GM13977 (cell line): ENCODE results near the gene CCND2.

Experiments used
- DNase-seq: peaks from one replicate; pipeline ENCODE4 v3.0.0; 2012; ENCODE audit warnings: low spot score
- in situ Hi-C: fragments of 300-500 bp; cut with MboI; formaldehyde crosslinking; loops from one replicate; pipeline ENCODE4 v1.12.0; 2022; ENCODE audit warnings: low sequenced_read_pairs, low pct_unique_long_range_greater_than_20kb, mixed read lengths, inconsistent platforms; ENCODE audit not compliant: unreplicated experiment
- TF ChIP-seq, protein P1 (sequence below): IDR thresholded peaks from 2 replicates; pipeline ENCODE4 v1.5.1; 2012; ENCODE audit warnings: mild to moderate bottlenecking, control low read depth; ENCODE audit not compliant: insufficient read depth; ENCODE audit errors: extremely low read depth, missing control alignments

The CCND2 gene

DNA sequence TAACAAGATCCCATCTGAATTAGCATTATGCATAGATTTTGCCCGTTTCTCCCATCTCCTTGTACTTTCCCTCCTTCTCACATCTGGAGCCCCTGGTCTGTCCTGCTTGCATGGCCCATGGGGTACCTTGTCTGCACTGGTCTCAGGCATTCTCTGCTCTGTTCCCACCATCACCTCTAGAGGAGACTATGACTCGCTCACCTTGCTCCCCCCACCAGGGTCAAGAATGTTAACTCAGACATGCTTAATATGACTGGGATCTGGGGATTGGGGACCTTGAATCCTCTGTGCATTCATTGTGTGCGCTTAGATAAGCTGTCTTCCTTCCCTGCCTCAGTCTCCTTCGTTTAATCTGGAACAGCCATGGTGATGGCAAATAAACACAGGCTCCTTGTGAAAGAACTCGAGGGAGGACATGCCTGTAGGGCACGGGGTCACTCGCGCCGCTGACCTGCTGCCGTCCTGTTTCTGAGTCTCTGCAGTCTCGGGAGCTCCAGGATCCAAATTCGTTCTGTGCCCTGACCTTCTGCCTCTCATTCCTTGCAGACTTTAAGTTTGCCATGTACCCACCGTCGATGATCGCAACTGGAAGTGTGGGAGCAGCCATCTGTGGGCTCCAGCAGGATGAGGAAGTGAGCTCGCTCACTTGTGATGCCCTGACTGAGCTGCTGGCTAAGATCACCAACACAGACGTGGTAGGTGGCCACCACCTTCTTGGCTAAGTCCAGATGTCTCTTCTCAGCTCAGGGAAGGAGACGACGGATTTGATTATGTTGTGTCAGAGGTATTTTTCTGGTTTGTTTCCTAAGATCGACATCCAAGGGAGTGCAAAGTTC lies 15.0 kb downstream of the CCND2 start:
- DNase-seq = no peak
- in situ Hi-C loops = loop anchor here (10.0 kb wide), 1 partner anchor 284 kb away; no protein-coding TSS in a partner anchor
- TF ChIP-seq, protein P1, sequence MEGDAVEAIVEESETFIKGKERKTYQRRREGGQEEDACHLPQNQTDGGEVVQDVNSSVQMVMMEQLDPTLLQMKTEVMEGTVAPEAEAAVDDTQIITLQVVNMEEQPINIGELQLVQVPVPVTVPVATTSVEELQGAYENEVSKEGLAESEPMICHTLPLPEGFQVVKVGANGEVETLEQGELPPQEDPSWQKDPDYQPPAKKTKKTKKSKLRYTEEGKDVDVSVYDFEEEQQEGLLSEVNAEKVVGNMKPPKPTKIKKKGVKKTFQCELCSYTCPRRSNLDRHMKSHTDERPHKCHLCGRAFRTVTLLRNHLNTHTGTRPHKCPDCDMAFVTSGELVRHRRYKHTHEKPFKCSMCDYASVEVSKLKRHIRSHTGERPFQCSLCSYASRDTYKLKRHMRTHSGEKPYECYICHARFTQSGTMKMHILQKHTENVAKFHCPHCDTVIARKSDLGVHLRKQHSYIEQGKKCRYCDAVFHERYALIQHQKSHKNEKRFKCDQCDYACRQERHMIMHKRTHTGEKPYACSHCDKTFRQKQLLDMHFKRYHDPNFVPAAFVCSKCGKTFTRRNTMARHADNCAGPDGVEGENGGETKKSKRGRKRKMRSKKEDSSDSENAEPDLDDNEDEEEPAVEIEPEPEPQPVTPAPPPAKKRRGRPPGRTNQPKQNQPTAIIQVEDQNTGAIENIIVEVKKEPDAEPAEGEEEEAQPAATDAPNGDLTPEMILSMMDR = no peak

DNA sequence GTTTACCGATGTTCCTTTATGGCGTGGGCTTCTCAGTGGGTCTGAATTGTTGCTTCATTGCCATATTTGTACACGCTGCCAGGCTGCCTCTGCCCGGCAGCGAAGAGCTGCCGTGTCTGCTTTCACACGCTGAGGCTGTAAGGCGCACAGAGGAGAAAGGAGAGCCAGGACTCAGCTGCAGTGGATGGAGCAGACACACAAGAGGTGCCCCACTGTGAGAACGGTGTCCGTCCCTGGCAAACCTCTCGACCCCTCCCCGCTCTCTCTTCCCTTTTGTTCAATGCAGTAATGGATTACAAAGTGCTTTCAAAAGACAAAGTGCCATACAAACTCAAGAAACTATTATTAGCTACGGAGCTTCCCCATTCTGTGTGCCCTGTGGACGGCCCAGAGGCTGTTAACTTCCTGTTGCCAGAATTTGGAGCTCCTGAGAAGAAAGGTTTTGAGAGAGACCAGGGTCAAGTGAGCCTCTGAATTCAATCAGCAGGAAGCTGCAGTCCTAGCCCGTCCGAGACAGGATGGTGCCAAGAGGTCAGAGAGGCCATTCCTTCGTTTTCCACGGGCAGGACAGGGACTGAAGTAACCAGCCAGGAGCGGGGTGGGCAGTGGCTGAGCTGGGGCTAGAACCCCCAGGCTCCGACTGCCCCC lies 15.8 kb downstream of the CCND2 start:
- TF ChIP-seq, protein P1 = no peak
- no peak for DNase-seq
- in situ Hi-C loops = loop anchor here (10.0 kb wide), 1 partner anchor 285 kb away; no protein-coding TSS in a partner anchor

DNA sequence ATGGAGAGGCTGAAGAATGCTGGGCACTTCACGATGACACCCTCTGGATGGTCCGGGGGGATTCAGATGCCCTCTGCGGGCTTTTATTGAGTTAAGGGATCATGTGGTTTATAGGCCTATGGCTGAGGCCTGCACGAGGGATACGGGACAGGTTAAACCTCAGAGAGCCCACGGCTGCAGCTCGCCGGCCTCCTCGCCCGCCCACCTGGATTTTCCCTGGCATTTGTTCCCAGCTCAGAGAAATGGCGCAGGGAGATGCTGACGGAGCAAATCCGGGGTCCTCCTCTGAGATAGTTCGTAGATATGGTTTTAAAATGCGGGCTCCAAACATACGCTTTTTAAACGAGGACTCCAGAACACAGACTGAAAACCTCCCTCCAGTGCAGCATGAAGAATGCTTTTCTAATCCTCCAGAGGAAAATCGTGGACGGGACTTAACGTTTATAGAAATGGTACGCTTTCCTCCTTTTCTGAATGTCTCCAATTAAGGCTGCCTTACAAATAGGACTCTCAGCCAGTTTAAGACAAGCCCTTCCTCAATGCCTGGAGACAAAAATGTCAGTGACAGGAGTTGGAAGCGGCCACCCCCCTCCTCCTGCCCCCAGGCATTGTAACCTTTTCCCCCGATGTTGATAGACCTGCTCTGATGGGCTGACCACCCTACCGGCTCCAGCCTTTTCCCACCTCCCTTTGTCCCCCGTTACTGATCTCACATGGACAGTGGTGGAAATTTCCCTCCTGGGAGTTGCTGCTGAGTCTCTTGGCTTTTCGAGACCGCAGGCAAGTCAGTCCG lies 16.6 kb downstream of the CCND2 start:
- in situ Hi-C loops = loop anchor here (10.0 kb wide), 1 partner anchor 285 kb away; no protein-coding TSS in a partner anchor
- no peak for DNase-seq
- TF ChIP-seq, protein P1 = no peak

DNA sequence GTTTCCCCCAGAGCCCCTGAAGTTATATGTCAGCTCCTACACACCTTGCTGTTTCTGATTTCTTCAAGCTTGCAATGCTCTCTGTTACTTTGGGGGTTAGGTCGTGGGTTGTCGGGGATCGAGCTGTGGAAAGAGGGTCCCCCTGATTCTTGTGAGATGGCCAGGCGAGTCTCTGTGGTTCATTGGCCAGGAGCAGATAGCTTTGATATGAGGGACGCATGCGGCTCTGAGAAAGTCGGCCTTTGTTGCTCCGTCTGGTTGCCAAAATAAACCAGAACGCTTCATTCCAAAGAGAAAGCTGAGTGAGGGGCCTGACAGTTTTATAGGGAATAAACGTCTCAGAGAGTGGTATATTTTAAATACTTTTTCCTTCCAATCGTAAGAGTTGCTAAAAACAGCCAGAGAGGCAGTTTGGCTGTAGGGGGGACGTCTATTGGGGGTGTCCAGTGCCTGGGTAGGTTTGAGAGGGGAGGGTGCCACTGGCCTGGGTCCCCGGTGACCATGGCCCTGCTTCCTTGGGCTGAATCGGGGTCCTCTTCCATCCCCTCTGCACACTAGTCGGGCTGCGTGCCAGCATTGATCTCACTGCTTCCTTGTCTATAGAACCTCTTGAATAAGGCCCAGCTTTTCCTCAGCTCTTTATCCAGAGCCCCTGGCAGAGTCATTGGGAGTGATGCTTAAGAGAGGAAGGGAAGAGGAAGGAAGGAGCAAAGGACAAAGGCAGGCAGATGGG lies 18.9 kb downstream of the CCND2 start:
- TF ChIP-seq, protein P1 = no peak
- in situ Hi-C loops = no loop called here
- no peak for DNase-seq

DNA sequence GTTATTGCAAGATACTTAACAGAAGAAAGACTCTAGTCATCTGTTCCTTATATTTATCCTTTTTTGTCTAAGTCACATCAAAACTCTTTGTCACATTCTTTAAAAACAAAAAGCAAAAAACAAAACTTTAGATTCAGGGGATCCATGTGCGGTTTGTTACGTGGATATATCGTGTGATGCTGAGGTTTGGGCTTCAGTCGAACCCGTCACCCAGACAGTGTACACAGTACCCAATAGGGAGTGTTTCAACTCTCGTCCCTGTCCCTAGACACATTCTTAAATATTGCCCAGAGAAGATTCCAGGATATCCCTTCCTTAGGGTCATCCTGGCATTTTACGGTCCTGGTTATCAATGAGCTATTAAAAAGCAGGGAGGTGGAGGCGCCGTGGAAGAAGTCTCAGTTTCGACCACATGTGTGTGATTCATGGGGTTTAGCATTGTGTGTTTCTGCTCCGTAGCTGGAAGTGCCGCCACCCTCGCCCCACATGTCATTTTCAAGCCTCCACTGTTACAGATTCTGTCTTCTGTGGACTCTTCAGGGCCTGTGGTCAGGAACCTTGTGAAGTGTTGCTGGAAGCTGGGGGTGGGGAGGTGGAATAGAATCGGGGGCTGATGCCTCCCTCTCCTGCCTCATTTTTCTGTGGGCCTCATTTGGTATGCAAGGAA lies 19.9 kb downstream of the CCND2 start:
- TF ChIP-seq, protein P1 = no peak
- no peak for DNase-seq
- in situ Hi-C loops = no loop called here
